Measurements from ENCODE around the gene ZFP36L2. TPM values are rescaled to one million over a fixed set of nuclear protein-coding genes. Genes with fewer than 3 reads are reported as not detected.

Gene ZFP36L2
- total RNA-seq, 2 donors from 2014 or later: 117 to 256 TPM

DNA sequence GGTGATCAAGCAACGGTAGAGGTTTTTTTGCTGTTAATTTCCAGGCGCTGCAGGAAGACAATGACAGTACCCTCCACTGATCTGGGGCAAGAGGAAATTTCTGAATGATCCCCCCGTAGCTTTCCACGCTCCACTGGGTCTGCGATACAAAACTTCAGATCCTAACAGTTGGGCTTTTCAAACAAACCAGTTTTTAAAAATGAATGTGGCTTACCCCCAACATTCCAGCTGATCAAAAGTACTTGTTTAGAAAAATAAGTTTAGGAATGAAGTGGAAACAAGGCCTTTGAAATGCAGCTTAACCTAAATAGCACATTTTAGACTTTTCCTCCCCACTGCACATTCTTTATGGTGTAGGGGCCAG is 5.7 kb downstream of the ZFP36L2 start:
- intact Hi-C loops (cut with DNase I): loop anchor here (5.0 to 10.0 kb wide), 3 partner anchors 63 to 366 kb away; no protein-coding TSS in a partner anchor
- TF ChIP-seq, protein P1, sequence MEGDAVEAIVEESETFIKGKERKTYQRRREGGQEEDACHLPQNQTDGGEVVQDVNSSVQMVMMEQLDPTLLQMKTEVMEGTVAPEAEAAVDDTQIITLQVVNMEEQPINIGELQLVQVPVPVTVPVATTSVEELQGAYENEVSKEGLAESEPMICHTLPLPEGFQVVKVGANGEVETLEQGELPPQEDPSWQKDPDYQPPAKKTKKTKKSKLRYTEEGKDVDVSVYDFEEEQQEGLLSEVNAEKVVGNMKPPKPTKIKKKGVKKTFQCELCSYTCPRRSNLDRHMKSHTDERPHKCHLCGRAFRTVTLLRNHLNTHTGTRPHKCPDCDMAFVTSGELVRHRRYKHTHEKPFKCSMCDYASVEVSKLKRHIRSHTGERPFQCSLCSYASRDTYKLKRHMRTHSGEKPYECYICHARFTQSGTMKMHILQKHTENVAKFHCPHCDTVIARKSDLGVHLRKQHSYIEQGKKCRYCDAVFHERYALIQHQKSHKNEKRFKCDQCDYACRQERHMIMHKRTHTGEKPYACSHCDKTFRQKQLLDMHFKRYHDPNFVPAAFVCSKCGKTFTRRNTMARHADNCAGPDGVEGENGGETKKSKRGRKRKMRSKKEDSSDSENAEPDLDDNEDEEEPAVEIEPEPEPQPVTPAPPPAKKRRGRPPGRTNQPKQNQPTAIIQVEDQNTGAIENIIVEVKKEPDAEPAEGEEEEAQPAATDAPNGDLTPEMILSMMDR (IDR thresholded peaks at IDR 0.05): no peak
- TF ChIP-seq POLR2A (IDR thresholded peaks at IDR 0.05) (no peak), POLR2AphosphoS5 (IDR thresholded peaks at IDR 0.05) (no peak)
- Histone ChIP-seq H3K36me3 (peaks cover 4 to 25% of the 10 kb centered on the region in 2 donors), H3K27me3 (replicated peaks; ENCODE audit: insufficient read depth) (no peaks in the 10 kb centered on the region), H3K9me3 (no peaks in the 10 kb centered on the region), H3K4me3 (peak overlapping the region; percentile 4 to 87), H3K4me1 (replicated peaks) (peaks cover 24% of the 10 kb centered on the region), H3K27ac (peak overlapping the region; percentile 98 to 99)
- no peak for DNase-seq (ENCODE audit: low spot score)
- WGBS: 10% methylated on average over 5 of the region's 5 CpGs

GRCh38 chr2:43220229-43220751 is 6.1 kb downstream of the ZFP36L2 start:
- Histone ChIP-seq H3K4me1 (replicated peaks) (peaks cover 24% of the 10 kb centered on the region), H3K27ac (peak overlapping the region; percentile 98 to 99), H3K36me3 (peaks cover 4 to 21% of the 10 kb centered on the region in 2 donors), H3K9me3 (no peaks in the 10 kb centered on the region), H3K27me3 (replicated peaks; ENCODE audit: insufficient read depth) (no peaks in the 10 kb centered on the region), H3K4me3 (peak overlapping the region; percentile 20 to 87)
- WGBS: under 1% methylated on average over 10 of the region's 10 CpGs
- no peak for DNase-seq (ENCODE audit: low spot score)
- no peak for TF ChIP-seq POLR2AphosphoS5 (IDR thresholded peaks at IDR 0.05)
- no peak for TF ChIP-seq POLR2A (IDR thresholded peaks at IDR 0.05)
- TF ChIP-seq, protein P1 (IDR thresholded peaks at IDR 0.05): no peak
- intact Hi-C loops (cut with DNase I): loop anchor here (5.0 to 10.0 kb wide), 3 partner anchors 63 to 365 kb away; no protein-coding TSS in a partner anchor

DNA sequence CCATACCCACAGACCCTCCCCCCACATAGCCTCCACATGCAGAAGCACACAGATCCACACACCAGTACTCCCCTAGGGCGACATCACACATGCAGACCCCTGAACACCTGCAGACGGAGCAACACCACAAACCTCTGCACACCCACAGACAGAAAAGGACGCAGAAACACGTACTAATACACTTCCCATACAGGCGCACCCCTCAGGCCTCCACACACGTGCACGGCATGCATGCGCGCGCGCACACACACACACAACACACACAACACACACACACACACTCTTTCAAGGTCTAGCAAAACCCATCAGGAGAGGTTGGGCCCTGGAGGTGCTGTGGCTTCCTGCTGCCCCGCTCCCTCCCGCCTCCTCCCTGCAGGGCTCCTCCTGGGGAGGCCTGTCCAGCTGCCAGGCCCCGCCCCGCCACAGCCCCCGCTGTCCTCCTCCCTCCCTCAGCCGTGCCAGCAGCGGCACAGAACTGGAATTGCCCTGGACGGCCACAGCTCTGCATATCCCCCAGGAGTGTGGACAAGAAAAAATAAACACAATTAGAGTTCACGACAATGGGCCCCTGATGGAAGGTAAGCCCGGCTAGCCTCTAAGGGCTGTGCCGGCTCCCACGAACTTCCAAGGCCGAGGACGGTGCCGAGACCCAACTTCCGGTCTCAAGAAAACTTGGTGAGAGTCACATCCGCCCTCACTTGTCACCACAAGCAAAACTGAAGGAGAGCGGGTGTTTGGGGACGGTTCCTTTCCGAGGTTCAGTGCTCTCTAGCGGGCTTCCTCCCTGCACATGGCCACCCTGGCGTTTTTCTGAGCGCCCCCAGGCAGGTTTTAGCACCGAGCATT is 6.8 kb downstream of the ZFP36L2 start:
- H3K36me3 ChIP-seq: peaks cover 1 to 14% of the 10 kb centered on the region in 2 donors
- peak; percentile 85 for DNase-seq (ENCODE audit: low spot score)
- peak; percentile 38 for TF ChIP-seq POLR2A (IDR thresholded peaks at IDR 0.05)
- TF ChIP-seq, protein P1 (IDR thresholded peaks at IDR 0.05): peak in 1 of 4 experiments; percentile 12
- TF ChIP-seq POLR2AphosphoS5 (IDR thresholded peaks at IDR 0.05): peak; percentile 67
- H3K27ac ChIP-seq: peak overlapping the region; percentile 98 to 99
- intact Hi-C loops (cut with DNase I): loop anchor here (2.0 to 10.0 kb wide), 4 partner anchors 41 to 365 kb away; no protein-coding TSS in a partner anchor
- peaks cover 24% of the 10 kb centered on the region for H3K4me1 ChIP-seq (replicated peaks)
- no peaks in the 10 kb centered on the region for H3K27me3 ChIP-seq (replicated peaks; ENCODE audit: insufficient read depth)
- WGBS: 3% methylated on average over 34 of the region's 35 CpGs
- H3K4me3 ChIP-seq: peak overlapping the region; percentile 20 to 35
- no peaks in the 10 kb centered on the region for H3K9me3 ChIP-seq

DNA sequence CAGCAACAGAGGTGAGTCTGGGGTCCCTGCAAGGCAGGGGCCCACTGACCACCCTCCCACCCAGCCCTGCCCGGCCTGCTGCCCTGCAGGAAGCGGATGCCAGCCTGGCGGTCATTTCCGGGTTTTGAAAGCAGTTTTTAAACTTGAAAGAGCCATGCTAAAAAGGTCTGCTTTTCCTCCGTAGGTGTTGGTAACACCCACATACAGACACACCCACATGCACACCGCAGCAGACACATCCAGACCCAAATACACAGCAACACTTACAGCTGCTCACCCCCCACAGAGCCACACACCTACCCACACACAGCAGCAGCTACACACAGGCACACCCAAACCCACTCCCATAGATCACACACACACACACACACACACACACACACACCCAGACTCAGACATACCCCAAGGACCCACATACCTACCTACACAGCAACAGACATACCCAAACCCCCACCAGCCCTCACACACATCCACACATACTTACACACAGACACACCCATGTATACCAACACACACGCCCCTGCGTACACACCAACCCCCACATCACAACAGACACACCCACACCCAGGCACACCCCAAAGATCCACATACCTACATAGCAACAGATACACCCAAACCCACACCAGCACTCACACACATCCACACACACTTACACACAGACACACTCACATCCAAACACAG is 7.6 kb downstream of the ZFP36L2 start:
- no peak for DNase-seq (ENCODE audit: low spot score)
- intact Hi-C loops (cut with DNase I): loop anchor here (2.0 kb wide), 1 partner anchor 40 kb away; no protein-coding TSS in a partner anchor
- H3K4me1 ChIP-seq (replicated peaks): peaks cover 24% of the 10 kb centered on the region

More for the DNA sequence above, 7.6 kb downstream of the ZFP36L2 start:
- WGBS: 14% methylated on average over 8 of the region's 8 CpGs
- Histone ChIP-seq H3K9me3 (no peaks in the 10 kb centered on the region), H3K4me3 (peak overlapping the region; percentile 20 to 35), H3K27me3 (replicated peaks; ENCODE audit: insufficient read depth) (no peaks in the 10 kb centered on the region), H3K36me3 (peaks cover 0 to 6% of the 10 kb centered on the region in 2 donors), H3K27ac (peak overlapping the region; percentile 98 to 99)
- TF ChIP-seq, protein P1 (IDR thresholded peaks at IDR 0.05): no peak
- TF ChIP-seq POLR2AphosphoS5 (IDR thresholded peaks at IDR 0.05): no peak
- no peak for TF ChIP-seq POLR2A (IDR thresholded peaks at IDR 0.05)

All from prostate gland (tissue), 2 donors.